ENCODE measurements around the gene PYURF. TPM values are rescaled to one million over a fixed set of nuclear protein-coding genes. Genes with fewer than 3 reads are reported as not detected.

The PYURF gene
- total RNA-seq, 3 donors from 2014 or later = 41.3 to 62.7 (median 53.2) TPM

GRCh38 chr4:88518911-88519310, 4.7 kb downstream of the PYURF start:
- no peak for TF ChIP-seq CTCF (IDR thresholded peaks at IDR 0.05)
- no peak overlapping the region for H3K4me3 ChIP-seq
- peaks cover 13% of the 10 kb centered on the region for H3K4me1 ChIP-seq (ENCODE audit: low read depth)
- no peak for DNase-seq
- no peak for ATAC-seq
- intact Hi-C loops (cut with DNase I, micrococcal nuclease) = loop anchor here in 1 of 2 donors (5.0 to 10.0 kb wide), 2 partner anchors 147 to 304 kb away; no protein-coding TSS in a partner anchor
- H3K36me3 ChIP-seq (ENCODE audit: low read depth) = no peaks in the 10 kb centered on the region
- H3K9me3 ChIP-seq = no peaks in the 10 kb centered on the region

- Histone ChIP-seq H3K36me3 (ENCODE audit: low read depth) (no peaks in the 10 kb centered on the region), H3K9me3 (no peaks in the 10 kb centered on the region), H3K4me1 (ENCODE audit: low read depth) (peaks cover 10% of the 10 kb centered on the region), H3K4me3 (no peak overlapping the region)
- ATAC-seq (no peak), DNase-seq (no peak)
- no peak for TF ChIP-seq CTCF (IDR thresholded peaks at IDR 0.05)
- intact Hi-C loops (cut with DNase I, micrococcal nuclease) = loop anchor here (2.0 to 10.0 kb wide), 3 partner anchors 146 to 303 kb away; no protein-coding TSS in a partner anchor
Measured at GRCh38 chr4:88517825-88518224, 5.8 kb downstream of the PYURF start.

GRCh38 chr4:88516746-88517145, 6.8 kb downstream of the PYURF start:
- intact Hi-C loops (cut with DNase I, micrococcal nuclease) = loop anchor here (2.0 to 10.0 kb wide), 3 partner anchors 144 to 302 kb away; no protein-coding TSS in a partner anchor
- ATAC-seq (no peak), DNase-seq (no peak)
- no peak for TF ChIP-seq CTCF (IDR thresholded peaks at IDR 0.05)
- Histone ChIP-seq H3K9me3 (no peaks in the 10 kb centered on the region), H3K36me3 (ENCODE audit: low read depth) (no peaks in the 10 kb centered on the region), H3K4me3 (no peak overlapping the region), H3K4me1 (ENCODE audit: low read depth) (peaks cover 6% of the 10 kb centered on the region)

GRCh38 chr4:88514557-88515511, 8.7 kb downstream of the PYURF start:
- H3K4me3 ChIP-seq = no peak overlapping the region
- DNase-seq = no peak
- H3K9me3 ChIP-seq = no peaks in the 10 kb centered on the region
- no peak for TF ChIP-seq CTCF (IDR thresholded peaks at IDR 0.05)
- H3K36me3 ChIP-seq (ENCODE audit: low read depth) = no peaks in the 10 kb centered on the region
- peak; percentile 85 for ATAC-seq
- peaks cover 6% of the 10 kb centered on the region for H3K4me1 ChIP-seq (ENCODE audit: low read depth)
- intact Hi-C loops (cut with DNase I, micrococcal nuclease) = loop anchor here in 1 of 2 donors (5.0 to 10.0 kb wide), 2 partner anchors 143 to 300 kb away; no protein-coding TSS in a partner anchor

- Histone ChIP-seq H3K36me3 (ENCODE audit: low read depth) (no peaks in the 10 kb centered on the region), H3K9me3 (no peaks in the 10 kb centered on the region), H3K4me3 (no peak overlapping the region), H3K4me1 (ENCODE audit: low read depth) (peaks cover 6% of the 10 kb centered on the region)
- ATAC-seq (no peak), DNase-seq (no peak)
- TF ChIP-seq CTCF (IDR thresholded peaks at IDR 0.05) = no peak
- intact Hi-C loops (cut with DNase I, micrococcal nuclease) = loop anchor here in 1 of 2 donors (10.0 kb wide), 1 partner anchor 296 kb away; no protein-coding TSS in a partner anchor
Measured at GRCh38 chr4:88511236-88511635, 12.3 kb downstream of the PYURF start.

Data from mucosa of descending colon (tissue), 3 donors.